HepG2 (cell line): Measurements from ENCODE around the gene EZH1. TPM values are rescaled to one million over a fixed set of nuclear protein-coding genes. Genes with fewer than 3 reads are reported as not detected.

Experiments
- AHR ChIP-seq: IDR thresholded peaks from 2 replicates; pipeline ENCODE4 v1.6.1; 2018; ENCODE audit warnings: missing genetic modification reagents, missing compliant biosample characterization
- ARID2 ChIP-seq: sonication (generic); formaldehyde crosslinking; IDR thresholded peaks from 2 replicates; pipeline ENCODE4 v1.8.1; 2022; ENCODE audit warnings: mild to moderate bottlenecking, missing genetic modification reagents, borderline replicate concordance
- CHD4 ChIP-seq: fragments of 200-600 bp; sonication (generic); IDR thresholded peaks from 2 replicates; pipeline ENCODE4 v1.7.0; 2017; ENCODE audit warnings: mild to moderate bottlenecking, low read length, borderline replicate concordance
- FOXK1 ChIP-seq: sonication (generic); formaldehyde crosslinking; IDR thresholded peaks from 2 replicates; pipeline ENCODE4 v1.4.0; 2020; ENCODE audit warnings: low read depth, missing genetic modification reagents, borderline replicate concordance
- MED1 ChIP-seq: sonication (generic); formaldehyde crosslinking; IDR thresholded peaks from 2 replicates; pipeline ENCODE4 v1.4.0; 2020; ENCODE audit warnings: missing genetic modification reagents
- MTA3 ChIP-seq: sonication (generic); formaldehyde crosslinking; IDR thresholded peaks from 2 replicates; pipeline ENCODE4 v1.4.0; 2020; ENCODE audit warnings: missing genetic modification reagents
- NCOA5 ChIP-seq: sonication (generic); formaldehyde crosslinking; IDR thresholded peaks from 2 replicates; pipeline ENCODE4 v1.4.0; 2020; ENCODE audit warnings: missing genetic modification reagents
- NFE2L1 ChIP-seq: sonication (generic); formaldehyde crosslinking; IDR thresholded peaks from 2 replicates; pipeline ENCODE4 v1.4.0; 2020; ENCODE audit warnings: missing genetic modification reagents, mild to moderate bottlenecking, borderline replicate concordance
- NR3C1 ChIP-seq: sonication (generic); formaldehyde crosslinking; IDR thresholded peaks from 2 replicates; pipeline ENCODE4 v1.4.0; 2020; ENCODE audit warnings: missing genetic modification reagents
- SMAD3 ChIP-seq: sonication (generic); formaldehyde crosslinking; IDR thresholded peaks from 2 replicates; pipeline ENCODE4 v1.4.0; 2020; ENCODE audit warnings: missing genetic modification reagents
- SMAD9 ChIP-seq: sonication (generic); formaldehyde crosslinking; IDR thresholded peaks from 2 replicates; pipeline ENCODE4 v1.5.1; 2020; ENCODE audit warnings: mild to moderate bottlenecking, missing genetic modification reagents
- SMARCE1 ChIP-seq: fragments of 450-650 bp; IDR thresholded peaks from 2 replicates; pipeline ENCODE4 v1.6.1; 2017; ENCODE audit warnings: borderline replicate concordance
- TGIF2 ChIP-seq: IDR thresholded peaks from 2 replicates; pipeline ENCODE4 v1.6.1; 2016; ENCODE audit warnings: control low read depth, missing compliant biosample characterization
- ZFX ChIP-seq: sonication (generic); formaldehyde crosslinking; IDR thresholded peaks from 2 replicates; pipeline ENCODE4 v1.4.0; 2020; ENCODE audit warnings: mild to moderate bottlenecking, low read depth, missing genetic modification reagents, moderate library complexity
- ZNF496 ChIP-seq: sonication (generic); formaldehyde crosslinking; IDR thresholded peaks from 2 replicates; pipeline ENCODE4 v1.8.1; 2023; ENCODE audit warnings: mild to moderate bottlenecking, moderate library complexity, missing genetic modification reagents; ENCODE audit not compliant: insufficient replicate concordance
- ZNF709 ChIP-seq: sonication (generic); formaldehyde crosslinking; IDR thresholded peaks from 2 replicates; pipeline ENCODE4 v1.5.0; 2020; ENCODE audit warnings: mild to moderate bottlenecking, missing genetic modification reagents
- ZNF878 ChIP-seq: sonication (generic); formaldehyde crosslinking; IDR thresholded peaks from 2 replicates; pipeline ENCODE4 v1.8.1; 2023; ENCODE audit warnings: mild to moderate bottlenecking, missing genetic modification reagents, moderate library complexity
- polyA plus RNA-seq, 8 experiments: library from polyadenylated mRNA; depleted of rRNA in 3 of 8; stranded (reverse) in 7 of 8; unstranded in 1 of 8; fragments of >200 nt; fragmentation: Illumina TruSeq in 4 of 8; extraction: Trizol in 4 of 8; gene quantifications; 2 replicates each; pipeline versions ENCODE4 v1.2.1 to v1.2.3, GENCODE V29; 2011 to 2016; ENCODE audit warnings: low read depth in 4 of 8, missing spikeins in 1 of 8, mixed read lengths in 1 of 8; ENCODE audit not compliant: insufficient read depth in 1 of 8
- total RNA-seq, 5 experiments: library from RNA; depleted of rRNA; stranded (reverse); fragments of >200 nt; fragmentation: Illumina TruSeq; extraction: Trizol; gene quantifications; 2 replicates each; pipeline ENCODE4 v1.2.3, GENCODE V29; 2016; ENCODE audit warnings: low read depth in 1 of 5
- TF ChIP-seq, protein P1 (sequence below): sonication (generic); formaldehyde crosslinking; IDR thresholded peaks from 2 replicates; pipeline ENCODE4 v1.5.1; 2020; ENCODE audit warnings: missing genetic modification reagents, mild to moderate bottlenecking, borderline replicate concordance
- TF ChIP-seq, protein P2 (sequence below): sonication (generic); formaldehyde crosslinking; IDR thresholded peaks from 2 replicates; pipeline ENCODE4 v1.8.1; 2022; ENCODE audit warnings: low read depth, mild to moderate bottlenecking, missing genetic modification reagents
- TF ChIP-seq, protein P3 (sequence below): IDR thresholded peaks from 2 replicates; pipeline ENCODE4 v1.6.1; 2016
- TF ChIP-seq, protein P4 (sequence below): IDR thresholded peaks from 2 replicates; pipeline ENCODE4 v1.6.1; 2016; ENCODE audit warnings: missing genetic modification reagents, missing compliant biosample characterization
- TF ChIP-seq, protein P5 (sequence below): sonication (generic); formaldehyde crosslinking; IDR thresholded peaks from 2 replicates; pipeline ENCODE4 v1.9.0; 2022; ENCODE audit warnings: missing genetic modification reagents, mild to moderate bottlenecking, borderline replicate concordance

The EZH1 gene
- total and polyA plus RNA-seq, 2 of the 13 experiments (the other 11 are each of a cell fraction or from before 2014, with no cell fraction given) = 11.6 to 24.0 TPM

DNA sequence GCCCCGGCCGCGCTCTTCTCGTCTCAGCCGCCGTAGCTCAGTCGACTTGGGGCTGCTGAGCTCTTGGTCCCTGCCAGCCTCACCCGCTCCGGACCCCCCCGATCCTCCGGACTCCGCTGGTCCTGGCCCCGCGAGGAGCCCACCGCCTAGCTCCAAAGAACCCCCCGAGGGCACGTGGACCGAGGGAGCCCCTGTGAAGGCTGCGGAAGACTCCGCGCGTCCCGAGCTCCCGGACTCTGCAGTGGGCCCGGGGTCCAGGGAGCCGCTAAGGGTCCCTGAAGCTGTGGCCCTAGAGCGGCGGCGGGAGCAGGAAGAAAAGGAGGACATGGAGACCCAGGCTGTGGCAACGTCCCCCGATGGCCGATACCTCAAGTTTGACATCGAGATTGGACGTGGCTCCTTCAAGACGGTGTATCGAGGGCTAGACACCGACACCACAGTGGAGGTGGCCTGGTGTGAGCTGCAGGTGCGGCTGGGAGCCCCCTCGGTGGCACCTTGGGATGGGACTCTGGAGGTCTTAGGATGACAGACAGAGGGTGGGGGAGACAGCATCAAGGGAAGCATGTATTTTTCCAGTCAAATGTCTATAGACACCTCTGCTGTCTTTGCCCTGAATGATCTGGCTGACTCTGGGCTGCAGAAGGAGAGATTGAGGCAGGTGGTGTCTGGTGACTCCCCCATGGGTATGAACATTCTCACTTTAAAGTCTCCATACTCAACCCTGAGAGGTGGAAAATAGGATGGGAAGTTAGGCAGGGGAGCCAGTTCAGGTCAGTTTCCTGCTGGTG lies 36.2 kb upstream of the EZH1 start (continued):
- TF ChIP-seq, protein P1, sequence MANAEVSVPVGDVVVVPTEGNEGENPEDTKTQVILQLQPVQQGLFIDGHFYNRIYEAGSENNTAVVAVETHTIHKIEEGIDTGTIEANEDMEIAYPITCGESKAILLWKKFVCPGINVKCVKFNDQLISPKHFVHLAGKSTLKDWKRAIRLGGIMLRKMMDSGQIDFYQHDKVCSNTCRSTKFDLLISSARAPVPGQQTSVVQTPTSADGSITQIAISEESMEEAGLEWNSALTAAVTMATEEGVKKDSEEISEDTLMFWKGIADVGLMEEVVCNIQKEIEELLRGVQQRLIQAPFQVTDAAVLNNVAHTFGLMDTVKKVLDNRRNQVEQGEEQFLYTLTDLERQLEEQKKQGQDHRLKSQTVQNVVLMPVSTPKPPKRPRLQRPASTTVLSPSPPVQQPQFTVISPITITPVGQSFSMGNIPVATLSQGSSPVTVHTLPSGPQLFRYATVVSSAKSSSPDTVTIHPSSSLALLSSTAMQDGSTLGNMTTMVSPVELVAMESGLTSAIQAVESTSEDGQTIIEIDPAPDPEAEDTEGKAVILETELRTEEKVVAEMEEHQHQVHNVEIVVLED = no peak
- TF ChIP-seq, protein P2, sequence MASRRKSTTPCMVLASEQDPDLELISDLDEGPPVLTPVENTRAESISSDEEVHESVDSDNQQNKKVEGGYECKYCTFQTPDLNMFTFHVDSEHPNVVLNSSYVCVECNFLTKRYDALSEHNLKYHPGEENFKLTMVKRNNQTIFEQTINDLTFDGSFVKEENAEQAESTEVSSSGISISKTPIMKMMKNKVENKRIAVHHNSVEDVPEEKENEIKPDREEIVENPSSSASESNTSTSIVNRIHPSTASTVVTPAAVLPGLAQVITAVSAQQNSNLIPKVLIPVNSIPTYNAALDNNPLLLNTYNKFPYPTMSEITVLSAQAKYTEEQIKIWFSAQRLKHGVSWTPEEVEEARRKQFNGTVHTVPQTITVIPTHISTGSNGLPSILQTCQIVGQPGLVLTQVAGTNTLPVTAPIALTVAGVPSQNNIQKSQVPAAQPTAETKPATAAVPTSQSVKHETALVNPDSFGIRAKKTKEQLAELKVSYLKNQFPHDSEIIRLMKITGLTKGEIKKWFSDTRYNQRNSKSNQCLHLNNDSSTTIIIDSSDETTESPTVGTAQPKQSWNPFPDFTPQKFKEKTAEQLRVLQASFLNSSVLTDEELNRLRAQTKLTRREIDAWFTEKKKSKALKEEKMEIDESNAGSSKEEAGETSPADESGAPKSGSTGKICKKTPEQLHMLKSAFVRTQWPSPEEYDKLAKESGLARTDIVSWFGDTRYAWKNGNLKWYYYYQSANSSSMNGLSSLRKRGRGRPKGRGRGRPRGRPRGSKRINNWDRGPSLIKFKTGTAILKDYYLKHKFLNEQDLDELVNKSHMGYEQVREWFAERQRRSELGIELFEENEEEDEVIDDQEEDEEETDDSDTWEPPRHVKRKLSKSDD (CRISPR knock-in tag) = no peak
- TF ChIP-seq, protein P3, sequence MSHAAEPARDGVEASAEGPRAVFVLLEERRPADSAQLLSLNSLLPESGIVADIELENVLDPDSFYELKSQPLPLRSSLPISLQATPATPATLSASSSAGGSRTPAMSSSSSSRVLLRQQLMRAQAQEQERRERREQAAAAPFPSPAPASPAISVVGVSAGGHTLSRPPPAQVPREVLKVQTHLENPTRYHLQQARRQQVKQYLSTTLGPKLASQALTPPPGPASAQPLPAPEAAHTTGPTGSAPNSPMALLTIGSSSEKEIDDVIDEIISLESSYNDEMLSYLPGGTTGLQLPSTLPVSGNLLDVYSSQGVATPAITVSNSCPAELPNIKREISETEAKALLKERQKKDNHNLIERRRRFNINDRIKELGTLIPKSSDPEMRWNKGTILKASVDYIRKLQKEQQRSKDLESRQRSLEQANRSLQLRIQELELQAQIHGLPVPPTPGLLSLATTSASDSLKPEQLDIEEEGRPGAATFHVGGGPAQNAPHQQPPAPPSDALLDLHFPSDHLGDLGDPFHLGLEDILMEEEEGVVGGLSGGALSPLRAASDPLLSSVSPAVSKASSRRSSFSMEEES (CRISPR knock-in tag) = no peak
- peak; percentile 9; the same call in 1 of the 2 replicates for TF ChIP-seq TGIF2
- TF ChIP-seq, protein P4, sequence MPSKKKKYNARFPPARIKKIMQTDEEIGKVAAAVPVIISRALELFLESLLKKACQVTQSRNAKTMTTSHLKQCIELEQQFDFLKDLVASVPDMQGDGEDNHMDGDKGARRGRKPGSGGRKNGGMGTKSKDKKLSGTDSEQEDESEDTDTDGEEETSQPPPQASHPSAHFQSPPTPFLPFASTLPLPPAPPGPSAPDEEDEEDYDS = no peak
- no peak for TF ChIP-seq ZFX (CRISPR knock-in tag)
- no peak for TF ChIP-seq SMAD9 (CRISPR knock-in tag)
- TF ChIP-seq NCOA5 (CRISPR knock-in tag) = no peak
- TF ChIP-seq, protein P5, sequence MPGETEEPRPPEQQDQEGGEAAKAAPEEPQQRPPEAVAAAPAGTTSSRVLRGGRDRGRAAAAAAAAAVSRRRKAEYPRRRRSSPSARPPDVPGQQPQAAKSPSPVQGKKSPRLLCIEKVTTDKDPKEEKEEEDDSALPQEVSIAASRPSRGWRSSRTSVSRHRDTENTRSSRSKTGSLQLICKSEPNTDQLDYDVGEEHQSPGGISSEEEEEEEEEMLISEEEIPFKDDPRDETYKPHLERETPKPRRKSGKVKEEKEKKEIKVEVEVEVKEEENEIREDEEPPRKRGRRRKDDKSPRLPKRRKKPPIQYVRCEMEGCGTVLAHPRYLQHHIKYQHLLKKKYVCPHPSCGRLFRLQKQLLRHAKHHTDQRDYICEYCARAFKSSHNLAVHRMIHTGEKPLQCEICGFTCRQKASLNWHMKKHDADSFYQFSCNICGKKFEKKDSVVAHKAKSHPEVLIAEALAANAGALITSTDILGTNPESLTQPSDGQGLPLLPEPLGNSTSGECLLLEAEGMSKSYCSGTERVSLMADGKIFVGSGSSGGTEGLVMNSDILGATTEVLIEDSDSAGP (CRISPR knock-in tag) = peak; percentile 4; the same call in 1 of the 2 replicates
- no peak for TF ChIP-seq SMARCE1
- no peak for TF ChIP-seq CHD4
- TF ChIP-seq MED1 = no peak
- TF ChIP-seq ZNF878 (CRISPR knock-in tag) = 0 out of 2 replicates have a peak, but pooled peaks have one; percentile 38
- TF ChIP-seq SMAD3 = no peak; the same call in 1 of the 2 replicates
- TF ChIP-seq NR3C1 (CRISPR knock-in tag) = no peak
- TF ChIP-seq NFE2L1 (CRISPR knock-in tag) = peak; percentile 32; the same call in 1 of the 2 replicates
- TF ChIP-seq ARID2 (CRISPR knock-in tag) = peak; percentile 92; the same call in 1 of the 2 replicates
- TF ChIP-seq MTA3 (CRISPR knock-in tag) = no peak
- TF ChIP-seq FOXK1 (CRISPR knock-in tag) = no peak
- TF ChIP-seq ZNF496 (CRISPR knock-in tag) = no peak
- TF ChIP-seq AHR (CRISPR knock-in tag) = no peak
- TF ChIP-seq ZNF709 (CRISPR knock-in tag) = no peak
